ENCODE results near the gene GALNT7.

Gene GALNT7

GRCh38 chr4:173124209-173124865 is 44.3 kb upstream of the GALNT7 start:
- Histone ChIP-seq H4K20me1 (ENCODE audit: insufficient read depth) (no peaks in the 10 kb centered on the region), H3K4me1 (ENCODE audit: low read depth, poor library complexity, severe bottlenecking) (peaks cover 21% of the 10 kb centered on the region), H3K27ac (no peak overlapping the region), H3K4me2 (no peak overlapping the region), H3K4me3 (IDR thresholded peaks at IDR 0.05; ENCODE audit: insufficient read depth, low read depth, low read length) (no peak overlapping the region), H3K9ac (no peak overlapping the region), H3K79me2 (ENCODE audit: insufficient read depth, low read depth) (no peaks in the 10 kb centered on the region), H3K36me3 (ENCODE audit: insufficient read depth) (no peaks in the 10 kb centered on the region), H3K27me3 (ENCODE audit: insufficient read depth, low read depth) (no peaks in the 10 kb centered on the region), H2AFZ (ENCODE audit: low read depth) (no peak overlapping the region)
- TF ChIP-seq CTCF (conservative IDR thresholded peaks at IDR 0.05; ENCODE audit: low read depth, low read length) = no peak

GRCh38 chr4:173125216-173125812 is 43.3 kb upstream of the GALNT7 start:
- no peak overlapping the region for H2AFZ ChIP-seq (ENCODE audit: low read depth)
- H3K79me2 ChIP-seq (ENCODE audit: insufficient read depth, low read depth) = no peaks in the 10 kb centered on the region
- H3K4me3 ChIP-seq (IDR thresholded peaks at IDR 0.05; ENCODE audit: insufficient read depth, low read depth, low read length) = no peak overlapping the region
- H3K9ac ChIP-seq = no peak overlapping the region
- peaks cover 17% of the 10 kb centered on the region for H3K4me1 ChIP-seq (ENCODE audit: low read depth, poor library complexity, severe bottlenecking)
- no peak overlapping the region for H3K4me2 ChIP-seq
- H3K36me3 ChIP-seq (ENCODE audit: insufficient read depth) = no peaks in the 10 kb centered on the region
- no peak overlapping the region for H3K27ac ChIP-seq
- H4K20me1 ChIP-seq (ENCODE audit: insufficient read depth) = no peaks in the 10 kb centered on the region
- no peaks in the 10 kb centered on the region for H3K27me3 ChIP-seq (ENCODE audit: insufficient read depth, low read depth)
- TF ChIP-seq CTCF (conservative IDR thresholded peaks at IDR 0.05; ENCODE audit: low read depth, low read length) = no peak

- Histone ChIP-seq H3K79me2 (ENCODE audit: insufficient read depth, low read depth) (no peaks in the 10 kb centered on the region), H3K27me3 (ENCODE audit: insufficient read depth, low read depth) (no peaks in the 10 kb centered on the region), H4K20me1 (ENCODE audit: insufficient read depth) (no peaks in the 10 kb centered on the region), H3K4me2 (no peak overlapping the region), H3K9ac (no peak overlapping the region), H3K27ac (no peak overlapping the region), H3K4me3 (IDR thresholded peaks at IDR 0.05; ENCODE audit: insufficient read depth, low read depth, low read length) (no peak overlapping the region), H2AFZ (ENCODE audit: low read depth) (no peak overlapping the region), H3K36me3 (ENCODE audit: insufficient read depth) (no peaks in the 10 kb centered on the region), H3K4me1 (ENCODE audit: low read depth, poor library complexity, severe bottlenecking) (peaks cover 24% of the 10 kb centered on the region)
- no peak for TF ChIP-seq CTCF (conservative IDR thresholded peaks at IDR 0.05; ENCODE audit: low read depth, low read length)
Measured at GRCh38 chr4:173128199-173128890, 40.3 kb upstream of the GALNT7 start.

GRCh38 chr4:173130687-173131086 is 37.9 kb upstream of the GALNT7 start:
- H3K79me2 ChIP-seq (ENCODE audit: insufficient read depth, low read depth) = no peaks in the 10 kb centered on the region
- TF ChIP-seq CTCF (conservative IDR thresholded peaks at IDR 0.05; ENCODE audit: low read depth, low read length) = no peak
- H2AFZ ChIP-seq (ENCODE audit: low read depth) = no peak overlapping the region
- no peaks in the 10 kb centered on the region for H3K27me3 ChIP-seq (ENCODE audit: insufficient read depth, low read depth)
- no peaks in the 10 kb centered on the region for H3K36me3 ChIP-seq (ENCODE audit: insufficient read depth)
- H3K4me3 ChIP-seq (IDR thresholded peaks at IDR 0.05; ENCODE audit: insufficient read depth, low read depth, low read length) = no peak overlapping the region
- H3K4me2 ChIP-seq = no peak overlapping the region
- H3K27ac ChIP-seq = no peak overlapping the region
- H4K20me1 ChIP-seq (ENCODE audit: insufficient read depth) = no peaks in the 10 kb centered on the region
- no peak overlapping the region for H3K9ac ChIP-seq
- H3K4me1 ChIP-seq (ENCODE audit: low read depth, poor library complexity, severe bottlenecking) = peaks cover 39% of the 10 kb centered on the region

Data from KMS-11 (cell line).